B cell (primary cell): ENCODE results near the gene MAP2K7. TPM values are rescaled to one million over a fixed set of nuclear protein-coding genes. Genes with fewer than 3 reads are reported as not detected.

ENCODE experiments used
- ATAC-seq: fragments of 200-7000 bp; cut with Tn5 transposase; one replicate; pipeline ENCODE4 v1.10.0; 2021; ENCODE audit warnings: low read depth, mild to moderate bottlenecking, moderate number of reproducible peaks, moderate library complexity
- CTCF ChIA-PET: fragments of 350-600 bp; sonication (Branson Sonifier 250); formaldehyde crosslinking; loops from one replicate; lab custom pipeline; 2021; ENCODE audit warnings: antibody characterized with exemption, inconsistent platforms; lab: Charles Lee
- POLR2A ChIA-PET: fragments of 350-600 bp; sonication (Branson Sonifier 250); formaldehyde crosslinking; loops from one replicate; lab custom pipeline; 2021; ENCODE audit warnings: antibody characterized with exemption; lab: Charles Lee
- DNase-seq: peaks from one replicate; pipeline ENCODE4 v3.0.0; 2013
- H2AFZ ChIP-seq: 2 replicates; pipeline ENCODE4 v1.6.1; 2012; ENCODE audit warnings: mild to moderate bottlenecking, low read depth, low read length; ENCODE audit not compliant: insufficient read depth, poor library complexity, severe bottlenecking
- H3K27ac ChIP-seq, 2 donors: 1 replicate in 1 of 2; 2 replicates in 1 of 2; pipeline ENCODE4 v1.5.1; 2012 to 2013; ENCODE audit warnings: low read length in 2 of 2, mild to moderate bottlenecking in 2 of 2, moderate library complexity in 1 of 2
- H3K27me3 ChIP-seq, 4 experiments: fragments of 200-600 bp in 1 of 4; sonication (generic) in 1 of 4; replicated peaks in 1 of 4; 1 replicate in 2 of 4; 2 replicates in 2 of 4; pipeline versions ENCODE4 v1.6.1 to v1.7.0; 2013 to 2016; ENCODE audit warnings: low read length in 3 of 4, mild to moderate bottlenecking in 2 of 4, mixed read lengths in 1 of 4, moderate library complexity in 1 of 4; ENCODE audit not compliant: insufficient read depth in 4 of 4, control insufficient read depth in 3 of 4; ENCODE audit errors: control extremely low read depth in 1 of 4
- H3K36me3 ChIP-seq, 2 experiments: replicated peaks in 1 of 2; 1 replicate in 1 of 2; 2 replicates in 1 of 2; pipeline versions ENCODE4 v1.6.1 to v1.7.1; 2013; ENCODE audit warnings: low read length in 1 of 2; ENCODE audit not compliant: insufficient read depth in 2 of 2, control insufficient read depth in 1 of 2; ENCODE audit errors: control extremely low read depth in 1 of 2, extremely low read depth in 1 of 2
- H3K4me1 ChIP-seq, 2 donors: fragments of 200-600 bp in 1 of 2; sonication (generic) in 1 of 2; 1 replicate in 1 of 2; 2 replicates in 1 of 2; pipeline versions ENCODE4 v1.5.1 to v1.6.1; 2013 to 2017; ENCODE audit warnings: low read length in 2 of 2; ENCODE audit not compliant: control insufficient read depth in 2 of 2, insufficient read depth in 2 of 2
- H3K4me2 ChIP-seq: replicated peaks from 2 replicates; pipeline ENCODE3; 2012; ENCODE audit warnings: mild to moderate bottlenecking, low read depth, low read length; ENCODE audit not compliant: poor library complexity, severe bottlenecking
- H3K4me3 ChIP-seq, 5 experiments: fragments of 200-600 bp in 1 of 5; sonication (generic) in 1 of 5; 1 replicate in 3 of 5; 2 replicates in 2 of 5; pipeline versions ENCODE4 v1.5.1 to v1.7.0; 2011 to 2016; ENCODE audit warnings: low read length in 4 of 5, mild to moderate bottlenecking in 4 of 5, low read depth in 2 of 5, control low read depth in 1 of 5, moderate library complexity in 1 of 5; ENCODE audit not compliant: insufficient read depth in 1 of 5; ENCODE audit errors: control extremely low read depth in 1 of 5, extremely low read depth in 1 of 5
- H3K79me2 ChIP-seq: fragments of 200-600 bp; sonication (generic); one replicate; pipeline ENCODE4 v1.6.0; 2016; ENCODE audit warnings: low read length; ENCODE audit not compliant: control insufficient read depth, insufficient read depth
- H3K9ac ChIP-seq: fragments of 200-600 bp; sonication (generic); 2 replicates; pipeline ENCODE4 v1.6.1; 2017; ENCODE audit warnings: mild to moderate bottlenecking, low read length, moderate library complexity
- H3K9me3 ChIP-seq, 3 donors: one replicate each; pipeline versions ENCODE4 v1.6.1 to v1.7.1; 2013; ENCODE audit warnings: low read length in 2 of 3; ENCODE audit not compliant: control insufficient read depth in 2 of 3, insufficient read depth in 1 of 3; ENCODE audit errors: control extremely low read depth in 1 of 3
- H4K20me1 ChIP-seq: 2 replicates; pipeline ENCODE4 v1.6.0; 2012; ENCODE audit warnings: mild to moderate bottlenecking, low read length; ENCODE audit not compliant: insufficient read depth, control insufficient read depth, poor library complexity, severe bottlenecking
- H3K27ac Mint-ChIP-seq: one replicate; pipeline ENCODE4 v1.8.0; 2021; ENCODE audit warnings: mixed read lengths
- H3K27me3 Mint-ChIP-seq: one replicate; pipeline ENCODE4 v1.8.0; 2021; ENCODE audit warnings: mixed read lengths
- H3K4me1 Mint-ChIP-seq: one replicate; pipeline ENCODE4 v1.8.0; 2021; ENCODE audit warnings: mixed read lengths
- H3K4me3 Mint-ChIP-seq: one replicate; pipeline ENCODE4 v1.8.0; 2021; ENCODE audit warnings: mixed read lengths
- H3K9me3 Mint-ChIP-seq: one replicate; pipeline ENCODE4 v1.8.0; 2022; ENCODE audit warnings: mixed read lengths; ENCODE audit not compliant: insufficient read depth
- CTCF ChIP-seq: fragments of 200-600 bp; IDR thresholded peaks from one replicate; pipeline ENCODE4 v1.8.0; 2022; ENCODE audit warnings: antibody characterized with exemption, mild to moderate bottlenecking
- EZH2 ChIP-seq: IDR thresholded peaks from 2 replicates; pipeline ENCODE4 v1.6.1; 2012; ENCODE audit warnings: borderline replicate concordance, low read depth, mild to moderate bottlenecking, moderate library complexity, low read length; ENCODE audit not compliant: insufficient read depth, poor library complexity, severe bottlenecking
- WGBS: methylation state at CpG from one replicate; pipeline ENCODE4 v1.1.5; 2013; ENCODE audit warnings: missing lambda C conversion rate; ENCODE audit not compliant: insufficient coverage; 5-methylcytosine and 5-hydroxymethylcytosine counted together
- intact Hi-C: fragments of 100-400 bp; cut with micrococcal nuclease; formaldehyde crosslinking; loops from one replicate; pipeline ENCODE4 v1.10.0; 2022
- polyA plus RNA-seq: library from polyadenylated mRNA; depleted of rRNA; stranded (reverse); fragments of >200 nt; gene quantifications from 2 replicates; pipeline ENCODE4 v1.2.3, GENCODE V29; 2012
- total RNA-seq, 2 donors: library from RNA; stranded (reverse); fragments of 120-200 nt in 1 of 2; gene quantifications; 1 replicate in 1 of 2; 2 replicates in 1 of 2; pipeline versions ENCODE4 v1.2.3 to v1.2.4, GENCODE V29; 2013 to 2022

MAP2K7 gene
- total and polyA plus RNA-seq, 2 donors (not counting 1 experiment from before 2014, with no cell fraction given), result 56.0 to 71.9 TPM

DNA sequence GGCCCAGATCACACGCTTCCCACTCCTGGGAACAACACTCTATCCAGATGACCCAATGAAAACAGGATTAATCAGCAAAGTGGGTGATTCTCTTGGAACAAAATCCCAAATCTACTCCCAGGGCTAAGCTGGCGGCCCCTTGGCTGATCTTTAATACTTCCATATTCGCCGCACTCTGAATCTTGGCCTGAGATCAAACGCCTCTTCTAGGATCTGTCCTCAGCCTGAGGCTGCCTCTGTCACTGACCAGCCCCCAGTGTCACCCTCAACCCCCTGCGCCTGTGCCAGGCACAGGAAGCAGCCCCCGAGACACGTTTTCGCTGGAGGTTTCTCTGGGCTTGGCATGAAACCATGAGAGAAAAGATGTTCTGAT lies 24.6 kb downstream of the MAP2K7 start:
- TF ChIP-seq EZH2, result no peak
- TF ChIP-seq CTCF, result no peak
- POLR2A ChIA-PET, result interaction anchor here (1.7 to 2.2 kb wide), 2 partner anchors 8 to 15 kb away, joined by 7 to 16 read pairs; partner anchors contain the start of genes SNAPC2 and TIMM44
- WGBS, result 100% methylated on average over 8 of the region's 9 CpGs
- H3K27ac Mint-ChIP-seq, result no peak overlapping the region
- no peak overlapping the region for H3K4me3 Mint-ChIP-seq
- no peak overlapping the region for H3K27ac ChIP-seq
- CTCF ChIA-PET, result interaction anchor here (0.9 to 1.8 kb wide), 6 partner anchors 7 to 273 kb away, joined by 3 to 9 read pairs (median 4); partner anchors contain the start of gene SNAPC2
- H3K4me2 ChIP-seq, result no peak overlapping the region
- peaks cover 10% of the 10 kb centered on the region for H3K4me1 Mint-ChIP-seq
- no peak for DNase-seq
- H3K4me3 ChIP-seq, result no peak overlapping the region
- H3K27me3 Mint-ChIP-seq, result no peaks in the 10 kb centered on the region
- peaks cover 19% of the 10 kb centered on the region for H4K20me1 ChIP-seq
- no peak for ATAC-seq
- no peaks in the 10 kb centered on the region for H3K9me3 ChIP-seq
- H3K9ac ChIP-seq, result no peak overlapping the region
- peaks cover 2 to 28% of the 10 kb centered on the region in 2 experiments for H3K36me3 ChIP-seq
- H3K4me1 ChIP-seq, result peaks cover 10 to 12% of the 10 kb centered on the region in 2 donors
- intact Hi-C loops, result no loop called here
- no peaks in the 10 kb centered on the region for H3K27me3 ChIP-seq
- H2AFZ ChIP-seq, result no peak overlapping the region
- peaks cover 4% of the 10 kb centered on the region for H3K79me2 ChIP-seq
- no peaks in the 10 kb centered on the region for H3K9me3 Mint-ChIP-seq
